Ovary (tissue), 9 donors: ENCODE data around the gene STAC. TPM values are rescaled to one million over a fixed set of nuclear protein-coding genes. Genes with fewer than 3 reads are reported as not detected.
"Not testable (repeated sequence)": the region's sequence is repeated elsewhere in the genome, so short reads cannot be mapped to it uniquely, and the experiment has no call there.

ENCODE experiments used
- DNase-seq, 5 donors: peaks; one replicate each; pipeline ENCODE4 v3.0.0-alpha.2; 2019 to 2020
- H3K27ac ChIP-seq, 2 donors: fragments of 200-600 bp; one replicate each; pipeline versions ENCODE4 v1.5.1 to v1.8.0; 2019 to 2022
- H3K27me3 ChIP-seq: fragments of 200-600 bp; one replicate; pipeline ENCODE4 v1.8.0; 2022
- H3K36me3 ChIP-seq: fragments of 200-600 bp; sonication (generic); one replicate; pipeline ENCODE4 v1.5.1; 2019
- H3K4me1 ChIP-seq: one replicate; pipeline ENCODE4 v1.8.1; 2013; ENCODE audit warnings: mild to moderate bottlenecking, moderate library complexity; ENCODE audit not compliant: insufficient read depth
- H3K4me3 ChIP-seq: fragments of 200-600 bp; sonication (generic); one replicate; pipeline ENCODE4 v1.5.1; 2017
- H3K9me3 ChIP-seq, 2 donors: fragments of 200-600 bp in 1 of 2; sonication (generic) in 1 of 2; one replicate each; pipeline versions ENCODE4 v1.5.1 to v1.8.1; 2013 to 2019; ENCODE audit warnings: mild to moderate bottlenecking in 1 of 2, moderate library complexity in 1 of 2
- CTCF ChIP-seq, 3 donors: fragments of 450-650 bp in 2 of 3; fragments of 200-600 bp in 1 of 3; IDR thresholded peaks; one replicate each; pipeline versions ENCODE4 v1.5.1 to v1.8.0; 2016 to 2022; ENCODE audit warnings: antibody characterized with exemption in 3 of 3, mild to moderate bottlenecking in 1 of 3
- EP300 ChIP-seq: sonication (generic); formaldehyde crosslinking; IDR thresholded peaks from one replicate; pipeline ENCODE4 v1.6.1; 2017; ENCODE audit warnings: antibody characterized with exemption
- POLR2A ChIP-seq: fragments of 450-650 bp; IDR thresholded peaks from one replicate; pipeline ENCODE4 v1.6.1; 2017; ENCODE audit warnings: antibody characterized with exemption, mild to moderate bottlenecking, moderate library complexity
- WGBS, 3 donors: extraction: QIAGEN DNeasy Blood & Tissue Kit in 1 of 3; methylation state at CpG; one replicate each; pipeline versions ENCODE4 v1.1.5 to v1.1.7; 2013 to 2017; 5-methylcytosine and 5-hydroxymethylcytosine counted together
- intact Hi-C, 4 donors: fragments of 100-400 bp; cut with DNase I; formaldehyde crosslinking; loops; one replicate each; pipeline versions ENCODE4 v1.11.0 to v1.15.1; 2022 to 2023
- polyA plus RNA-seq, 2 donors: library from polyadenylated mRNA; stranded (reverse); fragments of 200-250 nt in 1 of 2; fragments of 350-450 nt in 1 of 2; fragmentation: Illumina TruSeq in 1 of 2; extraction: RNeasy Lipid Tissue Mini Kit (QIAGEN cat#74804) in 1 of 2; gene quantifications; one replicate each; pipeline ENCODE4 v1.2.3, GENCODE V29; 2013 to 2014
- total RNA-seq, 7 donors: library from RNA; depleted of rRNA in 2 of 7; stranded (reverse); fragments of >200 nt in 2 of 7; fragmentation: NEBNext Ultra II Directional in 3 of 7; extraction: Animal tissue kit (Norgen Biotek cat#: 25700) in 3 of 7; gene quantifications; one replicate each; pipeline versions ENCODE4 v1.1.0 to v1.2.4, GENCODE V29; 2016 to 2023
- donor health status: DM: no; HTN: no; CAD: no; lungs with moderate emphysema.
- donor health status: DM: no; HTN: no; CAD: no.
- donor health status: Bipolar disorder and iron deficiency.
- donor health status: DM: yes; HTN: yes; CAD: no.
- donor health status: DM: no; HTN: no; CAD: no.
- donor health status: DM: yes; HTN: yes; CAD: no.

Gene STAC
- total and polyA plus RNA-seq, 9 donors = 0.58 to 8.4 (median 1.2) TPM

- no peak overlapping the region for H3K27ac ChIP-seq
- no peak for DNase-seq
- H3K27me3 ChIP-seq = no peaks in the 10 kb centered on the region
- H3K9me3 ChIP-seq = no peaks in the 10 kb centered on the region
- intact Hi-C loops = no loop called here
- H3K4me1 ChIP-seq = no peaks in the 10 kb centered on the region
- no peaks in the 10 kb centered on the region for H3K36me3 ChIP-seq
- no peak overlapping the region for H3K4me3 ChIP-seq
- WGBS, 3 donors = 0 to 92% (median 86%) methylated on average over 2 of the region's 2 CpGs
- no peak for TF ChIP-seq CTCF (IDR thresholded peaks at IDR 0.05)
- no peak for TF ChIP-seq POLR2A
- no peak for TF ChIP-seq EP300
Observed at GRCh38 chr3:36447061-36447460, 66.8 kb downstream of the STAC start.

DNA sequence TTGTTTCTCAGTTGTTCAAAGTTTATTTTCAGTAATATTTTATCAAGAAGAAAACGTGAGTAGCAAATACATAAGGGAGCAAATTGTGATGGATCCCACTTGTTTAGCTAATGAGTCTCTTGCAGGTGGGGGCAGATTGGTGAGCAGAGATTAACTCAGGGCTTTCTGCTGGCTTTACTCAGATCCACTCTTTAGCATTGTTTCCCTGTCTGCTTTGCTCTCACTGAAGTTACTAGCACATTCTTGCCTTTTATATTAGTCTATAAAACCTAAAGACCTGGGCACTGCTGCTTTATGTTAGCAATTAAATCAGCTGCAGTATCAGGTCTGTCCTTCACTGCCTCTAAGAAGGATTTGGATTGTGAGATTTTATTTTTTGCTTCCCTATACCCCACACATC, 71.5 kb downstream of the STAC start:
- Histone ChIP-seq H3K9me3 (no peaks in the 10 kb centered on the region), H3K27ac (no peak overlapping the region), H3K4me3 (no peak overlapping the region), H3K4me1 (no peaks in the 10 kb centered on the region), H3K36me3 (no peaks in the 10 kb centered on the region), H3K27me3 (no peaks in the 10 kb centered on the region)
- 3 to 22% (median 6%) methylated on average over 1 of the region's 1 CpG for WGBS, 3 donors
- DNase-seq = no peak
- TF ChIP-seq CTCF (IDR thresholded peaks at IDR 0.05) = no peak
- no peak for TF ChIP-seq EP300
- TF ChIP-seq POLR2A = no peak
- intact Hi-C loops = no loop called here

DNA sequence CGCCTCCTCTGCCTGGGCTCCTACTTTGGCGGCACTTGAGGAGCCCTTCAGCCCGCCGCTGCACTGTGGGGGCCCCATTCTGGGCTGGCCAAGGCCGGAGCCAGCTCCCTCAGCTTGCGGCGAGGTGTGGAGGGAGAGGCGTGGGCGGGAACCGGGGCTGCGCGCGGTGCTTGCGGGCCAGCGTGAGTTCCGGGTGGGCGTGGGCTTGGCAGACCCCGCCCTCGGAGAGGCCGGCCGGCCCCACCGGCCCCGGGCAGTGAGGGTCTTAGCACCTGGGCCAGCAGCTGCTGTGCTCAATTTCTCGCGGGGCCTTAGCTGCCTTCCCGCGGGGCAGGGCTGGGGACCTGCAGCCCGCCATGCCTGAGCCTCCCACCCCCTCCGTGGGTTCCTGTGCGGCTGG, 72.9 kb downstream of the STAC start:
- H3K27me3 ChIP-seq, H3K36me3 ChIP-seq, H3K4me1 ChIP-seq, H3K4me3 ChIP-seq, H3K9me3 ChIP-seq, H3K27ac ChIP-seq, intact Hi-C loops: not testable (repeated sequence)
- DNase-seq = peak in 1 of 5 donors; percentile 11
- 90 to 97% (median 94%) methylated on average over 23 to 30 of the region's 30 CpGs for WGBS, 3 donors

DNA sequence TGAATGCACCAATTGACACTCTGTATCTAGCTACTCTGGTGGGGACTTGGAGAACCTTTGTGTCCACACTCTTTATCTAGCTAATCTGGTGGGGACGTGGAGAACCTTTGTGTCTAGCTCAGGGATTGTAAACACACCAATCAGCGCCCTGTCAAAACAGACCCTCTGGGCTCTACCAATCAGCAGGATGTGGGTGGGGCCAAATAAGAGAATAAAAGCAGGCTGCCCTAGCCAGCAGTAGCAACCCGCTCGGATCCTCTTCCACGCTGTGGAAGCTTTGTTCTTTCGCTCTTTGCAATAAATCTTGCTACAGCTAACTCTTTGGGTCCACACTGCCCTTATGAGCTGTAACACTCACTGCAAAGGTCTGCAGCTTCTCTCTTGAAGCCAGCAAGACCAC, 73.6 kb downstream of the STAC start:
- WGBS, 3 donors = 81 to 88% (median 82%) methylated on average over 6 of the region's 6 CpGs
- H3K4me3 ChIP-seq, DNase-seq, H3K27ac ChIP-seq, H3K4me1 ChIP-seq, H3K36me3 ChIP-seq, H3K9me3 ChIP-seq, intact Hi-C loops, H3K27me3 ChIP-seq: not testable (repeated sequence)

DNA sequence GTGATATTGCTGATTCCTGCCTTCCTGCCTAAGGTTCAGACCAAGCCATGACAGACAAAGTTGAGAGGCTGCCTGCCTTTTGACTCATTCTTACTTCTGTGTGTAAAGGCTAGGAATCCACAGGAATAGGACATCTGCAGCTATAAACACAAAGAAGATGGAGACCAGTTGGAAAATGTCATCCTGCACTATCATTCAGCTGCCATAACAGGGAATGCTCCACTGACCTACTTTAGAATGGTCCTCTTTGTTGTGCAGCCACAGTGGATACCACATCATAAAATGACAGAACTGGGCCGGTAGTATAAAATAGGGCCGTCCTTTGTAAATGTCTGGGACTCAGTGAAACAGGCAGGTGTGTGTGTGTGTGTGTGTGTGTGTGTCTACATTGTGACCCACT, 75.1 kb downstream of the STAC start:
- Histone ChIP-seq H3K9me3 (no peaks in the 10 kb centered on the region), H3K4me1 (no peaks in the 10 kb centered on the region), H3K27me3 (no peaks in the 10 kb centered on the region), H3K4me3 (no peak overlapping the region), H3K27ac (no peak overlapping the region), H3K36me3 (no peaks in the 10 kb centered on the region)
- intact Hi-C loops = no loop called here
- TF ChIP-seq EP300 = no peak
- no peak for TF ChIP-seq POLR2A
- no peak for TF ChIP-seq CTCF (IDR thresholded peaks at IDR 0.05)
- DNase-seq = no peak
- 37 to 52% (median 49%) methylated on average over 2 of the region's 2 CpGs for WGBS, 3 donors

DNA sequence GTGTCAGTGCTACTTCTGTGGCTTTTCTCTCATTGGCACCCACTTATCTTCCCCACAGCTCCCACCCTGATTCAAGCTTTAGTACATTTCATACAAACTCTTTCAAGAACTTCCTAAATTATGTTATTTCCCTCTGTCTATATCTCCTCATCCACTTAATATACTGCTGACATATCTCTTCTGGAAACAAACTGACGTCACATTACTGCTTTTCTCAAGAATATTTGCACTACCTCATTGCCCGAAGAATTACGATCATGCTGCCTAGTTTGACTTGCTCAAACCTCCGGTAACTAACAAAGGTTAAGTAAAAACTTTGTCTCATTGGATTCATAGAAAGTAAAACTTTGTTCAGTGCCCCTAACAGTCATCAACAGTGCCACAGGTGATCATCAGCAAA, 76.5 kb downstream of the STAC start:
- no peak overlapping the region for H3K27ac ChIP-seq
- H3K27me3 ChIP-seq = no peaks in the 10 kb centered on the region
- intact Hi-C loops = no loop called here
- H3K36me3 ChIP-seq = no peaks in the 10 kb centered on the region
- no peaks in the 10 kb centered on the region for H3K9me3 ChIP-seq
- 81 to 86% (median 83%) methylated on average over 4 of the region's 4 CpGs for WGBS, 3 donors
- H3K4me1 ChIP-seq = no peaks in the 10 kb centered on the region
- TF ChIP-seq CTCF (IDR thresholded peaks at IDR 0.05) (no peak), POLR2A (no peak), EP300 (no peak)
- no peak overlapping the region for H3K4me3 ChIP-seq
- no peak for DNase-seq
